Measurements from ENCODE around the gene TFEB. TPM values are rescaled to one million over a fixed set of nuclear protein-coding genes. Genes with fewer than 3 reads are reported as not detected.

TFEB gene
- total and polyA plus RNA-seq, 2 of the 8 experiments (the other 6 are each of a cell fraction or from before 2014, with no cell fraction given): 2.3 to 6.7 TPM

- peak in 1 of 2 experiments; percentile 79; a peak in 2 of 4 replicates for TF ChIP-seq SIN3A (conservative IDR thresholded peaks at IDR 0.05 in 1 of 2, IDR thresholded peaks at IDR 0.05 in 1 of 2; ENCODE audit: low read depth in 1 of 2, low read length in 2 of 2)
Observed at GRCh38 chr6:41733707-41734665, 1.4 kb downstream of the TFEB start (continued).
